Activated CD4-positive, alpha-beta T cell treated with anti-CD3 and anti-CD28 coated beads, Interleukin-2, amount 50 U/mL, for 16 hours (primary cell): ENCODE data around the gene JPT1.

Source experiments
- DNase-seq: peaks from one replicate; pipeline ENCODE4 v3.0.0-alpha.2; 2020

JPT1 gene

DNA sequence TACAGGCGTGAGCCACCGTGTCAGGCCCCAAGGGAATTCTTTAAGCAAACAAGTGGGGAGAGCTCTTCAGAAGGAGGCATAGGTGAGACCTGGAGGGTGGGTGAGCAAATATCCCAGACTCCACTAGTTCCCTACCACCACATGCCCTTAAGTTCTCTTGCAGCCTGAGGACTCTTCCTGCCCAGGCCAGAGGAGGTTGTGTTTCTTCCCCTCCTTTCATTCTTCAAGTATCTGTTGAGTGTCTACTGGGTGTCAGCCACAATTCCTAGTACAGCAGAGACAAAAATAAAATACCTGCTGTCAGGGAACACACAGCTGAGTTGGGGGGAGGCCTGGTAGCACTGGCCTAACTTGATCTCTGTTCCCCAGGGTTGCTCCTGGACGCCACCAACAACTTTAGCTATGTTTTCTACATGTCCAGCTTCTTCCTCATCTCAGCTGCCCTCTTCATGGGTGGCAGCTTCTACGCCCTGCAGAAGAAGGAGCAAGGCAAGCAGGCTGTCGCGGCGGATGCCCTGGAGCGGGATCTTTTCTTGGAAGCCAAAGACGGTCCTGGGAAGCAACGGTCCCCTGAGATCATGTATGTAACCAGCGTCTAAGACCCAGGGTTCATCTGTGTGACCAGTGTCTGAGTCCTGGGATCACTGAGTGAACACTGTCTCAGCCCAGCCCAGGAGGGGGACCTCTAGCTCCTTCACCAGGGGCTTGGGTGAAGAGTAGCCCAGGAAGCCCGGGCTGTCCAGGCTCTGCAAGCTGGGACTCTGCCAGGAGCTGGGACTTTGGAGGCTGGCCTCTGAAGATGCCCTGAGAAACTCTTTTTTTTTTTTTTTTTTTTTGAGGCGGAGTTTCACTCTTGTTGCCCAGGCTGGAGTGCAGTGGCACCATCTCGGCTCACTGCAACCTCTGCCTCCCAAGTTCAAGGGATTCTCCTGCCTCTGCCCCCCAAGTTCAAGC is 50.4 kb downstream of the JPT1 start:
- no peak for DNase-seq

DNA sequence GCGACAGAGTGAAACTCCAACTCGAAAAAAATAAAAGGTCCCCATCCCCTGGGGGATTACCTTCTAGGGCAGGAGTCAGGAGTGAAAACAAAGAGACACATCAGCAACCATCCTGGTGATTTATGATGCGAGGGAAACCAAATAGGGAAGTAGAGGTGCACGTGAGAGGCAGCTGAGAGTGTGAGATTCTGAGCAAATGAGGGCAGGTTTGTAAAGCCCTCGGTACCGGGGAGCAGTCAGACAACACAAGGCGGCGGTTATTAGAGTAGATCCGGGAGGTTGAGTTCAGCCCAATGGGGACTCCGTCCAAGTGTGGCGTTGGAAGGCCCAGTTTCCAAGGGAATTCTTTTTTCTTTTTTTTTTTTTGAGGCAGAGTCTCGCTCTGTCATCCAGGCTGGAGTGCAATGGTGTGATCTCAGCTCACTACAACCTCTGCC is 51.9 kb downstream of the JPT1 start:
- no peak for DNase-seq

DNA sequence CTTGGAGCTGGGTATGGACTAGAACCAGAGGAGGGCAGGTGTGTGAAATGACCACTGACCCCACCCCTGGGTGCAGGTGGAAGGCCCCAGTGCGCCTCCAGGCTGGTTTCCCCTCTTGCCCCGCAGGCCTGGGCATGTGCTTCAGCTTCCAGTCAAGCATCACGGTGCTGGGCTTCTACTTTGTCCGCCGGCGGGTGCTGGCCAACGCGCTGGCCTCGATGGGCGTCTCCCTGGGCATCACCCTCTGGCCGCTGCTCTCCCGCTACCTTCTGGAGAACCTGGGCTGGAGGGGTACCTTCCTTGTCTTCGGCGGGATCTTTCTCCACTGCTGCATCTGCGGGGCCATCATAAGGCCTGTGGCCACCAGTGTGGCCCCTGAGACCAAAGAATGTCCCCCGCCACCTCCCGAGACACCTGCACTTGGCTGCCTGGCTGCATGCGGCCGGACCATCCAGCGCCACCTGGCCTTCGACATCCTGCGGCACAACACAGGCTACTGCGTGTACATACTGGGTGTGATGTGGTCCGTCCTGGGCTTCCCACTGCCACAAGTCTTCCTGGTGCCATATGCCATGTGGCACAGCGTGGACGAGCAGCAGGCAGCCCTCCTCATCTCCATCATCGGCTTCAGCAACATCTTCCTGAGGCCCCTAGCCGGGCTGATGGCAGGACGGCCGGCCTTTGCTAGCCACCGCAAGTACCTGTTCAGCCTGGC is 54.3 kb downstream of the JPT1 start:
- DNase-seq = no peak

DNA sequence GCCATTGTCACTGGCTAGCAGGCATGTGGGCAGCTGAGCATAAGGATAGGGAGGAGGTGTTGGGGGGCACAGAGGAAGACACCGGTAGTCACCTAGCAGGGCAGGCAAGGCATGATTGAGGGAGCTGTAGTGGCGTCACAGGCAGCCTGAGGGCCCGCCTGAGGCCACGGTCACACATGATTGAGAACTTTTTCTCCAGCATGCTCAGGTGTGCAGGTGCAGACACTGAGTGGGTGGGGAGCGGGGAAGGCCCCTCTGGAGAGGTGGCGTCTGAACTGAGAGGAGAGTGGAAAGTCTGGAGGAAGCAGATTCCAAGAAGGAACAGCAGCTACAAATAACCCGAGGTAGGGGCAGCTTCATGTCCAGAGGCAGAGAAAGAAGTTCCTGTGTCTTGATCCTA is 55.5 kb downstream of the JPT1 start:
- no peak for DNase-seq

DNA sequence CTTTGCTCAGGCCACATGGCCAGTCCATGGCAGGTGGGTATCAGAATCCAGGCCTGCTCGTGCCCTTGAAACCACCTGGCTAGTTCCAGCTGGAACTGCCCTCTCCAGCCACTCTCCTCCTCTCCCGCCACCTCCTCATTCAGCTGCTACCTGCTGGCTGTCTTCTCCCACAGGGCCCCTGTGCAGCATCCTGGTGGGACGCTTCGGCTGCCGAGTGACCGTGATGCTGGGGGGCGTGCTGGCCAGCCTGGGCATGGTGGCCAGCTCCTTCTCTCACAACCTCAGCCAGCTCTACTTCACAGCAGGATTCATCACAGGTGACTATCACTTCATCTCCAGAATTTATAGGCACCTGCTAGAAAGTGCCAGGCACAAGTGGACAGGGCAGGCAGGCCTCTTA is 56.4 kb downstream of the JPT1 start:
- DNase-seq = no peak

DNA sequence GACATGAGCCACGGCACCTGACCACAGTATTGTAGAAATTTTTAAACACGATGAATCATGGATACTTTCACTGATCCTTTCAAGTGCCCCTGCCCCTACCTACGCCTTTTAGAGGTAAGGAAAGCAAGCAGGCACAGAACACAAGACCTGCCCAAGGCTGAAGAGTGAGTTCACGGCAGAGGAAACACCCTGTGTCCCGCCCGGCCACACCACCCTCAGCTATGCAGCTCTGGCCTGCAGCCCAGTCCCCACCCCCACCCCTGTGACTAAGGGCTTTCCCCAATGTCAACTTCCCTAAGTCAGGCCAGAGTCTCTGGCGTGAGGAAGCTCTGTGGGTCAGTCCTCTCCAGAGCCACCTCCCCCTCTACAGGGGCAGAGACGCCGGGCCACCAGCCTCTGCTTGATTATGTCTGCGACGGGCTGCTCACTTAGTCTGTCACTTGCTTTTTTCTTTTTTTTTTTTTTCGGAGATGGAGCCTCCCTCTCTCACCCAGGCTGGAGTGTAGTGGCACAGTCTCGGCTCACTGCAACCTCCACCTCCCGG is 58.2 kb downstream of the JPT1 start:
- DNase-seq = no peak

DNA sequence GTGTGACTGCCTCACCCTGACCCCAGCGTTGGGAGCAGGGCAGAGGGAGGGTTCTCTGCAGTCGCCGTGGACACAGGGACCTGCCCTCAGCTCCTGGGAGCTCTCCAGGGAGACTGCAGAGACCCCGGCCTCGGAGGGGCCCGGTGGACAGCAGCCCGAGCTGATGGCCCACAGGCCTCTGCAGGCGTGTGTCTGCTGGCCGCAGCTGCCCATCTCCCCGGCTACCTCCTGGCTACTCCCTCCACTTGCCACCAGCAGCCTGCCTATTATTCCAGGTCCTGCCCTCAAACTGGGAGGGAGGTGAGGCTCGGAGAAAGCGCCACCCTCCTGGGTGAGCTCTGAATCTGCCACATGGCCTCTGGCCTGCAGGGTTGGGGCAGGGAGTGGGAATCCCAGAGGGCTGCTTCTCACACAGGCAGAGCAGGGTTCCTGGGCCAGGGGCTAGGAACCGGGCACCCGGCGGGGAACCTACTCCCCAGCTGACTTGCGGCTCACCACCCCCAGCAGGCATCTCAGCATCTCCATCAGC is 59.4 kb downstream of the JPT1 start:
- DNase-seq = no peak

DNA sequence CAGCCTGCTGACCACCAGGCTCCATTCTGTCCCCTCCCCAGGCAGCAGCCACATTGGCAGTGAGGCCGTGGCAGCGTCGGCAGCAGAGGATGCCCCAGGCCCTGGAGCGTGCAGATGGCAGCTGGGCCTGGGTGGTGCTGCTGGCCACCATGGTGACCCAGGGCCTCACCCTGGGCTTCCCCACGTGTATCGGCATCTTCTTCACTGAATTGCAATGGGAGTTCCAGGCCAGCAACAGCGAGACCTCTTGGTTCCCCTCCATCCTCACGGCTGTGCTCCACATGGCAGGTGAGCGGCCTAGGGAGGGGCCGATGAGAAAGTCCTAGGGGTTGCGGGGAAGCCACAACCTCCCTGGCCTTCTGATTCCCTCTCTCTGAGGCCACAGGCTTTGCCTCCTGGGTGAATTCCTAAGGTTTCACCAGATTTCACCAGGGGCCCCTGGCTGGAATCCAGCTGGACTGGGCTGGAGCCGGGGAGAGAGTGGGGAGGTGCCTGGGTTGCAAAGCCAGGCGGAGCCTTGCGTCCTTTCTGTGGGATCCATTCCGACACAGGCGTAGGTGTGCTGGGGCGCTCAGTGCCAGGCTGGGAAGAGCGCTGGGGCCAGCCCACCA is 60.7 kb downstream of the JPT1 start:
- DNase-seq = no peak

DNA sequence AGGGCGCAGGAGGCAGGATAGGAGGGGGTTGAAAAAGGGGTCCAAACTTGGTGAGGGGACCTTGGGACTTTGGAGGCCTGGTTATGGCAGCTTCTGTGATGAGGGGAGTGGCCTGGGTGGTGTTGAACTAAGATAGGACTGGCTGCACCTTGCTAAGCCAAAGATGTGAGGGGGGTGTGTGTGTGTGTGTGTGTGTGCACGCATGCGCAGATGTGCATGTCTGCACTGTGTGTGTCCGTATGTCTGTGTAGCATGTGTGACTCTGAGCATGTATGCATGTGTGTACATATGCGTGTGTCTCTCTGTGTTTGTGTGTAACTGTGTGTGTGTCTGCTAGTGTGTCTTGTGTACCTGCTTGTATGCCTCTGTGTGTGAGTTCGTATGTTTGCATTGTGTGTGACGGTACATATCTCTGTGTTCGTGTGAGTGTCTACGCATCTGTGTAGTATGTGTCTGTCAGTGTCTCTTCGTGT is 62.4 kb downstream of the JPT1 start:
- DNase-seq = no peak

DNA sequence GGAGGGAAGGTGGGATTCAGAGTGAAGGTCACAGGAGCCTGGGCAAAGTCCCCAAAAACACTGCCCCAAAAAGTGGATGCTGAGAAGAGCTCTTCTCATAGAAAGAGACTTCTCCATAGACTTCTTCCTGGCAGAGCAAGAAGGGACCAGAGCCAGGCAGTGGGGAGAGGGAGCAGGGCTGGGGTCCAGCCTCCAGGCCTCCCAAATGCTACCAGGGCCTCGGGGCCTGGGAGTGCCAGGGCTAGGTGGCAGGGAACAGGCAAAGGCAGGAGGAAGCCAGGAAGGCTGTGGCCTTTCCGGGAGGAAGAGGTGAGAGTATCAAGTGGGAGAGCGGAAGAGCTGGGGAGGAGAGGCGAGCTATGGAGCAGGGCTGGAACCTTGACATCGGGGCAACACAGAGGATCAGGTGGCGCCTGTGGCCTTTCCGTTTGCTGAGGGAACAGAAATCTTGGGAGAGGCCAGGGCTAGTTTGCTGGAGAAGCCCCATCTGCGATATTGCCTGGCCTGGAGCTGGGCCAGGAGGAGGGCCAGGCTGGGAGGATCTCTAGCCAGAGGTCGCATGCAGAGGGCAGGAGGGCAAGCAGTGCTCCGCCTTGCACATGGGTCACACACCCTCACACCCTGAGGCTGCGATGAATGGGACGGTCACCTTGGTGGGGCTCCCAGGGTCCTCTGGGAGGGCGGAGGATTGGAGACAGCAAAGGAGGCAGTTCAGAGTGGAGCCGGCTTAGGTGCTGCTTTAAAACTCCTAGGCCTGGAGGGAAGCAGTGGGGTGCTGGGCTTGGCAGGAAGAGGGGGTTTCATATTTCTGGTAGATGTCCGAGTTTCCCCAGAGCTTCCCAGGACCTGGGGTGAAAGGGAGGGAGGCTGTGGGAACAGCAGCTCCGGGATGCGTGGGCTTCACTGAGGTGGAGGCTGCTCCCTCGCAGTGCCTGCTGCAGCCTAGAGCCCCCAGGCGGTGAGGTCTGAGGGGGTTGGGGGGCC is 63.1 kb downstream of the JPT1 start:
- no peak for DNase-seq

DNA sequence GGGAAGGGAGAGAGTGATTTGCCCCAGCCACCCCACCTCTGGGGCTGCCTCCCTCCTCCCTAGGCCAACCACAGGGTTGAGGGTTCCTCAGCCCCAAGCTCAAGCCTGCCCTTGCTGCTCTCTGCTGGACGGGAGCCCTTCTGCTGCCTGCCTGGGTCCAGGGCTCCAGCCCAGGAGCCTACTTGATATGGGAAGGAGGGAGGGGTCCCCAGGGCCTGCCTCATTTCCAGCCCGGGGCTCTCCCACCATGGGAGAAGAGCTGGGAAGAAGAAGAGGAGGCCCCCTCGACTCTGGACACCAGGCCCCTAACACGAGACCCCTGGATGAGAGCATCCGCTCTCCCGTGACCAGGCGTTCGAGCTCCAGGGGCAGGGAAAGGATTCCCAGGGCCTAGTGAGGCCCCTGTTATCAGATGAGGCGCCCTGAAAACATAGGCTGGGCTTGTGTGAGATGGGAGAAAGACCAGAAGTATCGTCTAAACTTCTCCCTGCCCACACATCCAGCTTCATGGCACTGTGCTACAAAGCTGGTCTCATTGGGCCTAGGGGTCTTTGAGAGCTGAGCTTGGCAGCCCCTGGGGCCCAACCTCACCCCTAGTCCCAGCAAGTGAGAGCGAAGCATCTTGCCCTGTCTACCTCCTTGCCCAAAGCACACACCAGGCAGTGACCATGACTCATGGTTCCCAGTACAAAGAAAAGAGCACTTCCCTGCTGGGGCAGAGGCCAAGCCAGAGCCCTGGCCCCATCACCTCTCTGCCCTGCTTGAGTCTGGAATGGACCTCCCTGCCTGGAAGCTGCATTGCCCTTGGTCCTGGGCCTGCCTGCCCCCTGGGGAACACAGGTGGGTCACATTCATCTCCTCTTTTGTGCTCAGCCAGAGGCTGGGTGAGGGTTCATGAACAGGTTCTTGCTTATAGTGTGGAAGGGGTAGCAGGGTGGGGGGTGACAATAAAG is 65.6 kb downstream of the JPT1 start:
- no peak for DNase-seq

DNA sequence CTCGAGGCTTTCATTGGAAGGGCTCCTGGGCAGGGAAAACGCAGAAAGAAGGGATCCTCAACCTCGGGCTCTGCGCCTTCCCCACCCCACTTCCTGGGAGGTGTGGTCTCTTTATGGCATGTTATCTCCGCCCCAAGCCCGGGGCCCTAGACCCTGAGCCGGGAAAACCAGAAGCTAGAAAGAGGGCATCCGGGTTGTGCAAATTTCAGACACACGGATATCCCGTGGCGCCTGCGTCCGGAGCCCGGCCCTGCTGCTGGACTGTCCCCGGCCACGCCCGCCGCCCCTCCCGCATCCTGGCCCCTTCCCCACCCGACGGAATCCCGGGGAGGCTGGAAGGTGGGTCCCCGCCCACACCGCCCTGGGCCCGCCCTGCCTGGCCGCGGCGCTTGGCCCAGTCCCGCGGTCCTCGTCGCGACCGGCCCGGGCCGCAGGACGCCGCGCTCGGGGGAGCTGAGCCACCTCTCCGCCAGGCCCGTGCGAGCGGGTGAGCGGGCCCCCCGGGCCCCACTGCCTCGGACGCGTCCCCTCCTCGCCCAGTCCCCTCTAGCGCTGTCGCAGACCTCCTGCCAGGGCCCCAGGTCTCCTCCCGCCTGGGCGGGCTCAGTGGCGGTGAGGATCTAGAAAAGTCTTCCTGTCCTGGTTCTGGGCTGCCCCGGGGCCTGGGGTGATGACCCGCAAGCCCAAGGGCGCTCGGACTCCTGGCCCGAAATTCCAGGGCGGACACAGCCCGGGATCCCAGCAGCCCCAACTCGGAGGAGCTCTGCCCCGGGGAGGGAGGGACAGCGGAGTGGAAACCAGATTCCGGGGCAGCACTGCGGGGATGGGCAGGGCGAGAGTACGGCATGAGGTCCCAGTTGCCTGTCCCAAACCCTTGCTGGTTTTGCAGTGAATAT is 66.5 kb downstream of the JPT1 start, which contains the start of gene SLC16A5:
Gene SLC16A5, plus strand, starts transcription at position 397 of the 896 bp plus-strand sequence. CDS start 5,683 bp downstream, outside the sequence.
- peak; percentile 44 for DNase-seq

DNA sequence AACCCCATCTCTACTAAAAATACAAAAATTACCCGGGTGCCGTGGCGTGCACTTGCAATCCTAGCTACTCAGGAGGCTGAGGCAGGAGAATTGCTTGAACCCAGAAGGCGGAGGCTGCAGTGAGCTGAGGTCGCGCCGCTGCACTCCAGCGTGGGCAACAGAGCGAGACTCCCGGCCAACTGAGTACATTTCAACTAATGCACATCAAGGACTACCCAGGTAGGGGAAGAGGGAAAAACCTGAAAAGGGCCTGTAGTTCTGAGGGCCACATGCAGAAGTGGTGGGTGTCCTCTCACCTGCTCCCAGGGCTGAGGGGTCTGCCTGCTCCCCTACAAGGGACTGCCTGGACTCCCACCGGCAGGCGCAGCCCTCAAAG is 67.1 kb downstream of the JPT1 start:
- no peak for DNase-seq

DNA sequence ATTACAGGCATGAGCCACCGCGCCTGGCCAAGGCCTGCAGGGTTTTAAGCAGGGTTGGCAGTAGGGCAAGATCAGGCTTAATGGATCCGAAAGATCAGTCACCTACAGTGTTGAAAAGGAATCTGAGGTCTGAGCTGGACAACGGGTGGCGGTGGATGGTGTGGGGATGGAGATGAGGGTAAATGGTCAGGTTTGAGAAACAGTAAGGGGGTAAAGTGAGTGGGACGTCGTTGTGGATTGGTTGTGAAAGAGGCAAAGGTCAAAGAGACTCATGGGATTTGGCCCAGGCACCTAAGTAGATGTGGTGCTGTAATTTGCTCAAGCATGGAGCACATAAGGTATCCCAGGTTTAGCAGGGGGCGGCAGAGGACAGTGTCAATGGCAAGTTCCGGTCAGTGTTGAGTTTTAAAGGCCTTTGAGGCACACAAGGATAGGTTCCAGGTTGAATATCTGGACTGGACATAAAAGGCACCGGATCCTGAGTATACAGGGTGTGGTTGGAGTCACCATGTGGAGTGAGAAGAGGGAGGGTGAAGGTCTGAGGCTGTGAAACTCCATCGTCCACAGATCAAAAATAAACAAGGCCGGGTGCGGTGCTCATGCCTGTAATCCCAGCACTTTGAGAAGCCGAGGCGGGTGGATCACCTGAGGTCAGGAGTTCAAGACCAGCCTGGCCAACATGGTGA is 67.7 kb downstream of the JPT1 start:
- no peak for DNase-seq
